HG02798 (cell line): ENCODE results near the gene LPO.

Source experiments
- ATAC-seq: cut with Tn5 transposase; IDR thresholded peaks from one replicate; pipeline ENCODE4 v1.9.1; 2021; ENCODE audit warnings: mild to moderate bottlenecking; ENCODE audit not compliant: unreplicated experiment, poor library complexity

LPO gene

DNA sequence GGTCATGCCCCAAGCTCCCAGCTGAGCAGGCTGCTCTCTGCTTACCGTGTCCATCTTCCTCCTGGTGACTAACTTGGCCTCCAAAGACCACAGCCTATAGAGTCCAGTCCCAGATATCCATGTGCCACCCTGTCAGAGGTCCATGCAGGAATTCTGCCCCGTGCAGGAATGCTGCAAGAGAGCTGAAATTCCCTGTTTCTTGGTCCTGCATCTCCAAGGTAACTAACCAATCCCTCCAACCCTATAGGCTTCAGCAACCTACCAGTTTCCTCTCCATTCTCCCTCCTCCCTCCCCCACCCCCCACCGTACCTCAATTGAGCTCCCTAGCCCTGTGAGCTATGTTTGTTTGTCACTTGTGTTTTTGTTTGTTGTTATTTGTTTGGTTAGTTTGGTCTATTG is 9.7 kb upstream of the LPO start:
- ATAC-seq: no peak

DNA sequence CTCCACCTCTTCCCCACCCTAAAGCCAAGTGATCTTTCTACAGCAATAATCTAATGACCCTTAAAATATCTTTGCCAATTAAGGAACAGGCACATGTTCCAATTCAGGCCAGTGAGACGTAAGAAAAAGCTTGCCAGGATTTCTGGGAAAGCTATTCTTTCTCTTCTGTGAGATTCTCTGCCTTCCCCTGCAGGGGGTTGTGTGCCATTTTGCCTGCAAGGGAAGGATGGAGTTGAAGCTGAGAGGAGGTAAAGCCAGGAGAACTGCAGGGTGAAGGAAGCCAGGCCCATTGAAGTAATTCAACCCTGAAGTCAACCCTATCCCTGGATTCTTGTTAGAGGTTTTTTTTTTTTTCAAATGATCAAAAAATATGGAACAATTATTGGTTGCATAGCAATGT is 9.0 kb upstream of the LPO start:
- no peak for ATAC-seq

DNA sequence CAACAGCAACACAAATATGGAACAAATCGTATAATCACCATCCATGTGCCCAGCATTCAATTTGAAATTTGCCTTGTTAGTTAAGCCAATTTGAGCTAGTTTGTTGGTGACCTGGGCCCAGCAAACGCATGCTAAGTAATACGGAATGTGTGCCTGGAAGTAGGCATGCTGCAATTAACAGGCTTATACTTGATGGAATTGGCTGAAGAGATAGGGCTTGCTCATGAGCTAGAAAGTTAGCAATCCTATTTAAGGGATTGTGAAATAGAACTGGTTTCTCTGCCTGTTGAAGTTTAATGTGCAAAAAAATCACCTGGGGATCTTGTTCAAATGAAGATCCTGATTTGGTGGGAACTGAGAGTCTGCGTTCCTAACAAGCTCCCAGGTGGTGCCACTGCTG is 8.5 kb upstream of the LPO start:
- no peak for ATAC-seq

DNA sequence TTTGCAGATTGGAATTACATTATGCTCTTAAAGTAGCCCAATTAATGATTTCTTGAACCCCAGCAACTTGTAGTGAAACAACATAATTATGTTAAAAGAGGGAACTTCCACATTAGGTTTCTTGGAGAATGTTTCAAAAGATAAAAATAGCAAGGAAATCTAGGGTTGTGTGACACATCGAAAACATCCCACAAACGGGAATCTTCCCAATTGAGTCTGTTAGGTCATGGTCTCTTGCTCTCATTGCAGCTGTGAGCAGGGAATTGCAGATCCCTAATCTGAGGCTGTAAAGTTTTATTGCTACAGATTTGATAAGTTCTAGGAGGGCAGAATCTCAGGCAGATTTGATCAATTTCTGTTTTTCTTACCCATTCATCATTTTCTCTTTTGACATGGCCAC is 6.7 kb upstream of the LPO start:
- no peak for ATAC-seq

DNA sequence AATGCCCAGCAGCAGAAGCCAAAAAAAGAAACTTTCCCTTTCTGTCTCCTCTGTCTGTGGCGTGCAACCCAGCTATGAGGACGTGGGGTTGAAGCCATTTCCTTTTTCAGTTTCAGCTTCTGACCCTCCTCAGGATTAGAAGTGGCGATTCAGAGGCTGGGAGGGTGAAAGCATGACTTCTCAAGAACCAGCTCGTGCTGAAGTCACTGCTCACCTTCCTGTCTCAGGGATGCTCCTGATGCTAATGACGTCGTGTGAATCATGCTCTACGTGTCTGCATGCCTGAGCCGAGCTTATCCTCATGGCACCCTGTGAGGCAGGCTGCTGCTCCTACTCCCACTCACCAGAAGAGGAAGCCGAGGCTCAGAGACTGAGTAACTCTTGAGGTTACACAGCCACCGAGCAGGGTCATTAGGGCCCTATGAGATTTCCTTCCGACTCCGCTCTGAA is 5.7 kb upstream of the LPO start:
- peak; percentile 76 for ATAC-seq

DNA sequence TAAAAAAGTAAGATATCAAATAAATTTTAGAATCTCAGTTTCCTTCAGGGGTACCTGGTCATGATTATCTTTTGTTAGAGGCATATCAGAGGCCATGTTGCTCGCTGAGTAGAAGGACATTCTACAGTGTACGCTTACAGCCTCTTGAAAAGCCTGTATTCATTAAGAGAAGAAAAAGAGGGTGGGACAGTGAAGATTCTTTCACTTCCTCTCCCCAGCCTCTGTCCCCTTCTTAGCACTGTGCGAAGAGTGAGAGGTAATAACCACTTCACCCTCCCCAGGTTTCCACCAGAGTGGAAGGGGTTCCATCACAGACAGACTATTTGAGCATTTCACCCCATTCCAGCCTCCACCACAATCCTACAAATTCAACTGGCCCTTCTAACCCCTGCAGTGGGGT is 4.8 kb upstream of the LPO start:
- ATAC-seq: peak; percentile 65

DNA sequence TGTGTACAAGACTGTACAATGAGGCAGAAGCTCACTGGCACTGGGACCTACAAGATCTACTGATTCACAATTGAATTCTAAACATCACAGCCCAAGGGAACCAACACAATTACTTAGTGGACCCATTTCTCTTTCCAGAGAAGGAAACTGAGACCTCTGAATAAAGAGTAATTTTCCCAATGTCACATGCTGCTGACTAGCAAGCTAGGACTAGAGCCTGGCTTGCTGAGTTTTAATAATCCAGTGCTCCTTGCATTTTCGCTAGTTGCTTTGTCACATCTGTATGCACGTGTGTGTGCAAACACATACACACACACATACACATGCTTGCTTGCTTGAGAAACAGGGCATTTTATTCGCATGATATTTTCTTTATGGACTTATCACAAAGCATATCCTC is 3.9 kb upstream of the LPO start:
- ATAC-seq: no peak

DNA sequence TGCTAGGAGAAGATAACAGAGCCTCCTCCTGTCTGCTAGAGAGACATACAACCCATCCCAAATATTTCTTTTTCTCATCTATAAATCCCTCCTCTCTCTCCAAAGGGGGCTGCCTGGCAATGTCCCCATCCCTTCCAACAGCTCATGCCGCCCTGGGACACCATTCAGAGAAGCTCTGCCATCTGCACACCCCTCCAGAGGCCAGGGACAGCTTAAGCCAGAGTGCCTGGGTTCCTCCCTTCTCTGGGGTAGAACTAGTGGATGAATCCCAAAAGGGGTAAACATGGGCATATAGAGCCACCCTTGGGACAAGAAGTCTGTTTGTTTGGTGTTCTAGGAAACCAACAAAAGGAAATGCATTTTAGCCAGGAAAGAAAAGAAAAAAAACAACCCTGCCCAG is 2.6 kb upstream of the LPO start:
- no peak for ATAC-seq

DNA sequence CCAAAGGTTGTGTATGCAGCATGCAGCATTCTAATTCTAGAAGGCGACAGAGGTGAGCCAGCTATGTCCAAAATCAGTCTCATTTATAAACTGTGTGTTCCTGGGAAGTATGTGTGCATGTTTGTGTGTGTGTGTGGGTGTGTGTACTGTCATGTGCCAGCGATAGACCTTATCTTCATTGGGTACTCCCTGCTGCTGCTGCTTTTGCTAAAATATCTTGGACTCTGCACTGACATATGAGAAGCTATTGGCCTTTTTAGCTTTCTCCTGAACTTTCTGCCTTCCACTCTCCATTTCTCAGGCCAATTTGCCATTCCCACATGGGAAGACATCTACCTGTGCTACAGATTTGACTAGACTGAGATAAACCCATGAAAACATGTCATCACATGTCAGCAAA is 2.0 kb upstream of the LPO start:
- ATAC-seq: no peak

DNA sequence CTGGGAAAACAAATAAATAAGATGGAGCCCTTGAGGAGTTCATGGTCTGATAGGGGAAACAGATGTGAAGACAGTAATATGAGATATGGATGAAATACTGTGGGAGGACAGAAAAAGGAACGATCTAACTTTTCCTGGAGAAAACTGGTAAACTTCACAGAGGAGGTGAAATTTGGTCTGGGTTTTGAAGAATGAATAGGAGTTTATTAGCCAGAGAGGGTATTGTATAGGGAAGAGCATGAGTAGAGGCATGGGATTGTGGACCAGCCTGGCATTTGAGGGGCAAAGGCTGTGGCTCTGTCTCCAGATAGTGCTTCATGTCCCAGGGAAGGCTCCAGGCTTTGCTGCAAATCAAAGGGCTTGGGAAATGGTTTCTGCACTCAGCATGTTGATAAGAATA is 1.6 kb downstream of the LPO start:
- ATAC-seq: no peak

DNA sequence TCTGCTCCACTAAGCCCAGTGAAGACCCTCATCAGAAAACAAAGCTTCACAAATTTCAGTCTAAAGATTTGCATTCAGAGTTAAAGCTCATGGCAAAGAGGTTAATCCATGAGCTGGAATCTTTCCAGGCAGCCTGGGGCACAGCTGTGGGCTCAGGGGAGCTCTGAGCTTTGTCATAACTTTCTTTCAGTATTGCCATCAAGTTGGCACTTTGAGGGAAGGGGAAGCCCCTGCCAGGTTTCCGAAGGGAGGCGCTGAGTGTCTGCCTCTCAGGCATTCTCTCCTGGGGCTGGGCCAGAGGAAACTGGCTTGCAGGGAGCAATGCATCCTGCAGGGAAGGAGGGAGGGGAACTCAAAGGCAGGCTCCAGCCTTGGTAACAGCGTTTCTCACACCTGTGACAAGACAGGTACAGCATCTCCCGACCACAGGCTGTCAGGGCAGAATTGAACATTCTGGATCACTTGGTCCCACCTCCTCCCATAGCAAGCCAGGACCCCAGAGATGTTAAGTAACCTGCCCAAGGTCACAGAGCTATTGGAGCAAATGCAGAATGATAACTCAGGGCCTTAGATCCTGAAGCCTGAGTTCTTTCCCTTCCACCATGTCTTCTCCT is 3.9 kb downstream of the LPO start:
- ATAC-seq: no peak

DNA sequence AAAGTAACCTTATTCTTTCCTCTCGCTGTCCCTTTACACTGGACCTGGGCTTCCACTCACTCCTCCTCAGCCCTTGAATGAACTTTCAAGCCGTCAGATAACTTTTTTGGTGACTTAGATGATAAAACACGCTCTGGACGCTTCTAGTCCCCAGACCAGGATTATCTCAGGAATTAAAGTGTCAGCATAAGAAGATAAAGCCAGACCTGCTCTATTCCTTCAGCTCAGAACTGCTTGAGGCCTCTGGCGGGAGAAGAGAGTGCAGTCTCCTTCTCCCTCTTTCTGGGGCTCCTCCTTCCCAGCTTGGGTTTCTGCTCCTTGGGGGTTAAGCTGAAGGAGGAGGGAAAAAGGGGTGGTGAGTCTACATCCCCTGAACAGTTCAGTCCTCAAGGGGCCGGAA is 6.6 kb downstream of the LPO start:
- ATAC-seq: no peak

DNA sequence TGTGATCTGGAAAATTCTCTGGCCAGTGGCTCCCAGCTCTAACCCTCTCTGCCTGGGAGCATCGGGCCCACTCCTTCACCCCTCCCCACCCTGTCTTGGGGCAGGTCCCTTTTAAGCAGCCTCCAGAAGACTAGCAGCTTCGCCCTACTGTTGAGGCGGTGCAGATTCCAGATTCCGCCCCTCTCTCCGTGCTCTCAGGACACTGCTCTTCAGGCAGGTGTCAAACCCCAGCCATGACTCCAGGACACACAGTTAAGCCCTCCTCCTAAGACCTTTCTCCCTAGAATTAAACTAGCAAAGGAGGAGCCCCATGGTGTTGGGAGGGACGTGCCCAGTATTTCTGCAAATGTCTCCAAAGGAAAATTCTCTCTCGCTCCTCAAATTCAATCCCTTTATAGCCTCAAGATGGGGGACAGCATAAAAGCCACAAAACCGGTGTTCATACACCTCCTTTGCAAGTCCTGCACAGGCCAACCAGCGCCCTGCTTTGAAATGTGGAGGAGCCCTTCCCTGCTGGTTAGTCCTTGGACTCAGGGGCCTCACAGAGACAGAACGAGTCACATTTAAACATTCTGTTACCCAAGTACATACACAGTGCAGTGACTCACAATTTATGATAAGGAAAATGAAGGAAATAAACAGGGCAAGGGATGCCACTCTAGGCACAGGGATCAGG is 7.2 kb downstream of the LPO start:
- ATAC-seq: no peak

DNA sequence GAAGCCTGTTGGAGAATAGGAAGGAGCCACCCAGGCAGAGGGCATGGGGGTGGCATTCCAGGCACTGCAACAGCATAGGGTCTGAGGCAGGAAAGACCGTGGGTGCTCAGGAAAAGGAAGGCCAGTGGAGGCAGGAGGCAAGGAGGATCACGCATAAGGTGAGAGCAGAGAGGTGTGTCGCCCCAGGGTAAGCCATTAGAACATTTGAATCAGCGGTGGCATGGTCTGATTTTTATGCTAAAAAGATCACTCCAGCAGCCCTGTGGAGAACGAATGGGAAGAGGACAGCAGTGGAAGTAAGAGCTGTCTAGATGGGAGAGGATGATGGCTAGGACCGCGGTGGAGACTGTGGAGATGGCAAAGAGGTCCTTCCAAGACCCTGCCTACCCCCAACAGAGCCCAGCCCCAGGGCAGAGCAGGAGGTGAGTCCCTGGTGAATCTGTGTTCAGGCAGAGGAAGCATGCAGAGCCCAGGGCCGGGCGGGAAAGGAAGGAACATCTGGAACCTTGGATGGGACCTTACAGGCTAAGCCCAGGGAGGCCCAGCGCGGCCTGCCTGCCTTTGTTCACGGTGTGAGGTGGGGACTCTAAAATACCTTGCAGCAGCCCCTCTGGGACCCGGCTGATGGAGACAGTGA is 7.8 kb downstream of the LPO start:
- ATAC-seq: no peak

DNA sequence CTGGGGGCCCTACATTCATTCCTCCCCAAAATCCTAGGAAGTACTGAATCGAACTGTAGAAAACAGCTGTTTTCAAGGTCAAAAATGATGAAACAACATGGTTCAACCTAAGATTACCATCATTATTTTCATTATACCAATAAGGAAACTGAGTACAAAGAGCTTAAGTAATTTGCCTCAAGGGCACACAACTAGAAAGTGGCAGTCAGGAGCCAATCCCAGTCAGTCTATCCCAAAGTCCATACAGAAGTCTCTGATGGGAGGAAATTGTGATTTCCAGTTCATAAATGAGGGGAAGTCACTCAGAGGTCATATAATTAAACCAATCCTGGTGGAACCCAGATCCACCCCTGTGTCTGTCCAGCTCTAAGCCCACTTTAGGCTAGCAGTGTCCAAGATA is 8.4 kb downstream of the LPO start:
- ATAC-seq: no peak

DNA sequence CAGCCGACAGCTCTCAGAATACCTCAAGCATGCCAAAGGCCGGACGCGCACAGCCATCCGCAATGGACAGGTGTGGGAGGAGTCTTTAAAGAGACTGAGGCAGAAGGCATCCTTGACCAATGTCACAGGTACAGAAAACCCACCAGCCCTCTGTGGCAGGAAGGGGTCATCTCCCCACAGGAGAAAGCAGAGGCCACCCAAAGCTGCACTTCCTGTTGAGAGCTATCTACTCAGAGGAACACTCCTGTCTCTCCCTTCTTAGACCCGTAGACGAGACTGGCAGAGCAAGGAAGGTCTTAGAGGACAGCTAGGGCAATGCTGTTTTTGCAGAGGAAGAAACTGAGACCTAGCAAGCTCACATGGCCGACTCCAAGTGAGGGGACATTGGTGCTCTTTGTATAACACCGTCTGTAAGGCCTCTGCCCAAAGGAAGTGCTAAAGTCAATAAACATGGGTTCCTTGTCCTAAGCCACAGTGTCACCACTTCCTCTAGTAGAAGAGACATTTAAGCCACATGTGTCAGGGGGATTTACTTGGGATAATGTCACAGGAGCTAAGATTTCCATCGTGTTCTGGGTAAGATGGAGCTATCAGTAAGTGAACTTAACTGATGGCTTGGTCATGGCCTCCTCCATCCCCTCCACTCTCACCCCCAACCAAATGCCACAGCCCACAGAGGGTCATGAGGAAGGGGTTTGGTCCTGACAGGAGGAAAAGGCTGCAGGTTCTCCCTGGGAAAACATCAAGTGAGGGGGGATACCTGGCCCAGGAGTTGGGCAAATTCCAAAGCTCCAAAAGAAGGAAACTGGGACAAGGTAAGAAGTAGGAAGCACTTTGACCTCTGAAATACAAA is 9.4 kb downstream of the LPO start:
- ATAC-seq: no peak

DNA sequence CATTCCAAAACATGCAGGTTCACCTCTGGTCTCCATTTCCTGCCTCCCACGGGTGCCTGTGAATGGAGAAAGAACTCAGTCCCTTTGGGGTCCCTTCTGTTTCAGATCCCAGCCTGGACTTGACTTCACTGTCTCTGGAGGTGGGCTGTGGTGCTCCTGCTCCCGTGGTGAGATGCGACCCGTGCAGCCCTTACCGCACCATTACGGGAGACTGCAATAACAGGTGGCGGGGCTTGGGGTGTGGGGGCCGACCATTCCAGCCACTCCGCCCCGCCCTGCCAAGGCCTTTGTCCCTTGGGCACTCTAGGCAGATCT is 10.5 kb downstream of the LPO start:
- no peak for ATAC-seq

DNA sequence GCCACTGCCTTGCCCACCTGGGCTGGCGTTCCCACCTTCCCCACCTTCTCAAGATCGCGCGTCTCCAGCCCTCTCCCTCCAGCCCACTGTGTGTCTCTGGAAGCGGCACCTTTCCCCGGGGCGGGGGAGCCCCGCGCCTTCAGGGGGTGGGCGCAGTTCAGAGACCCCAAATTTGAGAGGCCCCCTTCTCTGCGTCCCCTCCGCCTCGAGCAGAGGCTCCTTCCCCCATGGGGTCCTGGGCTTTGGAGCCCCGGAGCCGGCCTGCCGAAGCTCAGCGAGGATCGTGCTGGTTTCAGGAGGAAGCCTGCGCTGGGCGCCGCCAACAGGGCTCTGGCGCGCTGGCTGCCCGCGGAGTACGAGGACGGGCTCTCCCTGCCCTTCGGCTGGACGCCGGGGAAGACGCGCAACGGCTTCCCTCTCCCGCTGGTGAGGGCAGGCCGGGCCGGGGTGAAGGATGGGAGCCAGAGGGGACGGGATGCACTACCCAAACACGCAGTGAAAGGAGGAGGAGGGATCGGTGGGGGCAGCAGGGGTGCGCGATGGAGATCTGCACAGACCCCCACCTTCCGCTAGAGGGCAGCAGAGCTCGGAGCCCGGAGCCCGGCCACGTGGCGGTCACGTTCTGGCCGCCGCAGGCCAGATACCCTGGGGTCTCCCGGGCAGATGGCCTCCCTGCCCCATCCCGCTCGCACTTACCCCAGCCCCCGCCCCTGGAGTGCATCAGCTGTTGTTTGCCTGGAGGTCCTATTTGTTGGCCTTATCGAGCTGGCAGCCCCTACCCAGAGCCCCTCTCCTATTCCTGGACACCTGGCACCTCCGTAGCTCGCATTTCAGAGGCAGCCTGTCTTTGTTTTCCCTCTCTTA is 11.1 kb downstream of the LPO start:
- peak; percentile 51 for ATAC-seq

DNA sequence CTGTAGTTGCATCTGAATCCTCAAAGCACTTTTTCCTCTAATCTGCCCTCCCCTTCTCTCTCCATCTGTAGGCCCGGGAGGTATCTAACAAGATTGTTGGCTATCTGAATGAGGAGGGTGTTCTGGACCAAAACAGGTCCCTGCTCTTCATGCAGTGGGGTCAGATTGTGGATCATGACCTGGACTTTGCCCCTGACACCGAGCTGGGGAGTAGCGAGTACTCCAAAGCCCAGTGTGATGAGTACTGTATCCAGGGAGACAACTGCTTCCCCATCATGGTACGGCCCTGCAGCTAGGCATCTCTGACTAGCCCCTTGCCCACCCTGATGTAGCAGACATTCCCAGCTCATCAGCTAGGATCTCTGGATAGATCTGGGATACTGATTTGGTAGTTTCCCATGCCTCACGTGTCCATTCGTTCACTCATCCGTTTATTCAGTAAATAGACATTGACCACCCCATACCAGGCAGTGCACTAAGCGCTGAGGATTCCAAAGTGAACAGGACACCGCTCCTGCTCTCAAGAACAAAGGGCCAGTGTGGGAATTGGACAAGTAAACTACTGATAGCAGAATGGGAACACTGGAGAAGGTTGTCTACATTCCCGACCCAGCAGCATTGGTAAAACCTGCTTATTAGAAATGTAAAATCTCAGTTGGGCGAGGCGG is 12.1 kb downstream of the LPO start:
- ATAC-seq: no peak

DNA sequence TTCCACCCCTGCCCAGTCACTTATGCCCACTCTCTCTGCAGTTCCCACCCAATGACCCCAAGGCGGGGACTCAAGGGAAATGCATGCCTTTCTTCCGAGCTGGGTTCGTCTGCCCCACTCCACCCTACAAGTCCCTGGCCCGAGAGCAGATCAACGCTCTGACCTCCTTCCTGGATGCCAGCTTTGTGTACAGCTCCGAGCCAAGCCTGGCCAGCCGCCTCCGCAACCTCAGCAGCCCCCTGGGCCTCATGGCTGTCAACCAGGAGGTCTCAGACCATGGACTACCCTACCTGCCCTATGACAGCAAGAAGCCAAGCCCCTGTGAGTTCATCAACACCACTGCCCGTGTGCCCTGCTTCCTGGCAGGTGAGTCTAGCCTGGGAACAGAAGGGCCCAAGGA is 13.8 kb downstream of the LPO start:
- ATAC-seq: no peak
